T-helper 2 cell (primary cell): ENCODE results near the gene ARFGEF2.
A peak's percentile ranks its signal among the peaks of the same experiment; 100 is the strongest.
"Not testable (repeated sequence)": the region's sequence is repeated elsewhere in the genome, so short reads cannot be mapped to it uniquely, and the experiment has no call there.

Experiments
- DNase-seq, 5 experiments: peaks; one replicate each; pipeline versions ENCODE4 v3.0.0 to v3.0.0-alpha.2; 2012 to 2022
- total RNA-seq, 2 donors: gene quantifications; one replicate each; lab custom pipeline; 2026; lab: John Stamatoyannopoulos, UW

ARFGEF2 gene
- 109 to 129 reads per million in 2 donors for total RNA-seq

DNA sequence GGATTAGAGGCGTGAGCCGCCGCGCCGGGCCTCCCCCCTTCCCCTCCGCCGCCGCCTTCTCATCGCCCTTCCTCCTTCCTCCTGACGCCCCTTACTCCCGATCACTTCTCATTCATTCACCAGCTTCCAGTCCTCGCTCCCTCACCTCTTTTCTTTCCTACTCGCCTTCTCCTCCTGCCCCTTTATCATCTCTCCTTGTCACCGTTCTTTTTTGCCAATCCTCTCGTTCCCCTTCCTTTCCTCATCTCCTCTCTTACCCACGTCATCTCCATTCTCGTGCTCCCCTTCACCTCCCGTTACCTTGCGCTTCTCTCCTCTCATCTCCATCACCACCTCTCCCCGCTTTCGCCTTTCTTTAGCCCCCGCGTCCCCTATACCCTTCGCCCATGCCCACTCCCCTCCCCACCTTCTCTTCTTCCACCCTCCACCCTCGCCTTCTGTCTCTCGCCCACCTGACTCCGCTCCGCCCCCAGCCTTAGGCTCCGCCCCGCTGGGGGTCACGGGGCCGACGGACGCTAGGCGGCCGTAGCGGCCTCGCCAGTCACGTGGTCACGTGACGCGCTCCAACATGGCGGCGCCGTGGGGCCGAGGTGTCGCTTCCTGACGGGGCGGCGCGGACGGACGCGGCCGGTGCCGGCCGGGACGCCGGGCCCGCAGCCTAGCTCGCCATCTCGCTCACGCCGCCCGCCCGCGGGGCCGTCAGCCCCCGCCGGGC, at the start of gene ARFGEF2:
TSS of gene ARFGEF2 (plus strand) at position 544 of the 715 bp plus-strand sequence. CDS start 179 bp downstream, outside the sequence.
- DNase-seq = peak; percentile 83 to 93 (median 86)

- no peak for DNase-seq
These were observed 46.1 kb upstream of the ARFGEF2 start for GRCh38 chr20:48875233-48875913.

GRCh38 chr20:48875914-48876240, 45.6 kb upstream of the ARFGEF2 start:
- no peak for DNase-seq

GRCh38 chr20:48877304-48877703, 44.2 kb upstream of the ARFGEF2 start:
- no peak for DNase-seq

DNA sequence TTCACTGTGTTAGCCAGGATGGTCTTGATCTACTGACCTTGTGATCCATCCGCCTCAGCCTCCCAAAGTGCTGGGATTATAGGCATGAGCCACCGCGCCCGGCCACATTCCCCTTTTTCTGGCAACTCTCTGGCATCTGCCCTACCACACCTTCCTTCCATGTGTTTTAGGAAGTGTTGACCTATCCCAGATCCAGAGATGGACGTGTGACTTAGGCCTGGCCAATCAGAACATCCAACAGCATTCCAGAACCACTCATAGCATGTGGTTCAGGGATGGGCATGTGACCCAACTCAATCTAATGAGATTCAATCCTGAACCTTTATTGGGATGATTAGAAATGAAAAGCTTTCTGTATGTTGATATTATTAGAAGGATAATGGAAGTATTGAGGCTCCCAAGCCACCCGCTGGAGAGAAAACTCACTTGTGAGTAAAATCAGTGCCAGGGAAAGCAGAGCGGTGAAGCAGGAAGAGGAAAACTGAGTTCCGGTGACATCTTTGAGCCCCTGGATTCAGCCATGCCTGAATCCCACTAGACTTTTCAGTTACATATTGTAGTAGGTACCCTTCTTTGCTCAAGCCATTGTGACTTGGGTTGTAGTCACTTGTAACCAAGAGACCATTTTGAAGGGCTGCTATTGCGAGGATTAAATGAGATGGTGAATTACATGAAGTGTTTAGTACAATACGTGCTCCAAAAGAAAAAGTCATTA, 42.8 kb upstream of the ARFGEF2 start:
- no peak for DNase-seq

- DNase-seq = no peak
These were observed 41.8 kb upstream of the ARFGEF2 start for GRCh38 chr20:48879612-48880245.

DNA sequence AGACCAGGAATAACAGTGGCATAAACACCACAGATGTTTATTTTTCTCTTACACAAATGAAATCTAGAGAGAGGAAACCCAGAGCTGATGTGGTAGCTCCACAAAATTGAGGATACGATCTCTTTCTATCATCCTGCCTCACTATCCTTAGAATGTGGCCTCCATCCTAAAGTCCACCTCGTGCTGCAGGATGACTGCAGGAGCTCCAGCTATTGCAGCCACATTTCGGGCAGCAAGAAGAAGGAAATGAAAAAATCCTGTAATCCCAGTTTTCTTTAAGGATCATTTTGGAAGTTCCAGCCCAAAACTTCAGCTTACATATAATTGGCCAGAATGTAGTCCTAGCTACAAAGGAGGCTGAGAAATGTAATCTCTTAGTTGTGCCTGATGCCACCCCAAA, 41.2 kb upstream of the ARFGEF2 start:
- DNase-seq = no peak

GRCh38 chr20:48880981-48881657, 40.4 kb upstream of the ARFGEF2 start:
- DNase-seq = no peak

DNA sequence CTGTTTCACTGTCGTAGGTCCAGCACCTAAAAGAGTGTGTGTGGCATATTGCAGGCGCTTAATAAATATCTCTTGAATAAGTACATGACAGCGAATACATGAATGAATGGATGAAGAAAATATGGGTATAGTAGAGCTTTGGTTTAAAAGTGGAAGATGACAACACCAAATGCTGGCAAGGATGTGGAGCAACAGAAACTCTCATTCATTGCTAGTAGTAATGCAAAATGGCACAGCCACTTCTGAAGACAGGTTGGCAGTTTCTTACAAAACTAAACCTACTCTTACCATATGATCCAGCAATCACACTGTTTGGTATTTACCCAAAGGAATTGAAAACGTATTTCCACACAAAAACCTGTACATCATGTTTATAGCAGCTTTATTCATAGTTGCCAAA, 36.3 kb upstream of the ARFGEF2 start:
- no peak for DNase-seq

DNA sequence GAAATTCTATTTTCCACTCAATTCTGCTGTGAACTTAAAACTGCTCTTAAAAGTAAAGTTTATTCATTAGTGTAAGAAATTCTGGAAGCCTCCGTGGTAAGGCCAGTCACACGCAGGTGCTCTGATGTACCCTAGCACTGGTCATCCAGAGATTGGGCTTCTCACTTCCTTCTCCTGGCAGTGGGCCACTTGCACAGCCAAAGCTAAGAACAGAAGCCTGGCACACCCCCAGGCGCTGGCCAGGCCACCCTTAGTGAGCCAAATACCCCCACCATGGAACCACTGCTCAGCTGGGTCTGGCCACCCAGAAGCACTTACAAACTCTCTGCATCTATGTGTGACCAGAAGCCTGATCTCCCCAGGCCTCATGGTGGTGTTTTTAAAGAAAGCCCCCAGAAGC, 35.3 kb upstream of the ARFGEF2 start:
- DNase-seq = no peak

DNA sequence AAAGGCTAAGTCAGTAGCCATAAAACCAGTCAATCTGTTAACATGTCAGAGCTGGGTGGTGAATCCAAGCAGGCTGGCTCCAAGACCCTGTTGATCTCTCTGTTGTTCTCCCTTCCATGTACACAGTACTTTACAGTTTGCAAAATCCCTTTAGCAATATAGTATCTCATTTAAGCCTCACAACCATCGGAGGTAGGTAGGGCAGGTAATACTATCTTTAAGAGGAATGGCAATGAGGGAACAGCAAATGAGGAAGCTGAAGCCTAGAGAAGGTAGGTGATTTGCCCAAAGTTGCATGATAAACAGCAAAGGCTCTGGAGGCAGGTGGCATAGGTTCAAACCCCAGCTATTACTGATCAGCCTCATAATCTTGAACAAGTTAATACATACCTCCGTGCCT, 34.7 kb upstream of the ARFGEF2 start:
- no peak for DNase-seq

DNA sequence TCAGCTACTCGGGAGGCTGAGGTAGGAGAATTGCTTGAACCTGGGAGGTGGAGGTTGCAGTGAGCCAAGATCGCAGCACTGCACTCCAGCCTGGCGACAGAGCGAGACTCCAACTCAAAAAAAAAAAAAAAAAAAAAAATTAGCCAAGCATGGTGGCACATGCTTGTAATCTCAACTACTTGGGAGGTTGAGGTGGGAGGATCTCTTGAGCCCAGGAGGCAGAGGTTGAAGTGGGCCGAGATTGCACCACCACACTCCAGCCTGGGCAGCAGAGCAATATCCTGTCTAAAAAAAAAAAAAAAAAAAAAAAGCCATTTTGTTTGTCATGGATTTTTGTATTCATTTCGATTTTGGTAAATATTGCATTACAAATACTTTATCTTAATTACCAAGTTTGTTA, 33.0 kb upstream of the ARFGEF2 start:
- DNase-seq = not testable (repeated sequence)

- no peak for DNase-seq
These were observed 32.2 kb upstream of the ARFGEF2 start for GRCh38 chr20:48889140-48889790.

DNA sequence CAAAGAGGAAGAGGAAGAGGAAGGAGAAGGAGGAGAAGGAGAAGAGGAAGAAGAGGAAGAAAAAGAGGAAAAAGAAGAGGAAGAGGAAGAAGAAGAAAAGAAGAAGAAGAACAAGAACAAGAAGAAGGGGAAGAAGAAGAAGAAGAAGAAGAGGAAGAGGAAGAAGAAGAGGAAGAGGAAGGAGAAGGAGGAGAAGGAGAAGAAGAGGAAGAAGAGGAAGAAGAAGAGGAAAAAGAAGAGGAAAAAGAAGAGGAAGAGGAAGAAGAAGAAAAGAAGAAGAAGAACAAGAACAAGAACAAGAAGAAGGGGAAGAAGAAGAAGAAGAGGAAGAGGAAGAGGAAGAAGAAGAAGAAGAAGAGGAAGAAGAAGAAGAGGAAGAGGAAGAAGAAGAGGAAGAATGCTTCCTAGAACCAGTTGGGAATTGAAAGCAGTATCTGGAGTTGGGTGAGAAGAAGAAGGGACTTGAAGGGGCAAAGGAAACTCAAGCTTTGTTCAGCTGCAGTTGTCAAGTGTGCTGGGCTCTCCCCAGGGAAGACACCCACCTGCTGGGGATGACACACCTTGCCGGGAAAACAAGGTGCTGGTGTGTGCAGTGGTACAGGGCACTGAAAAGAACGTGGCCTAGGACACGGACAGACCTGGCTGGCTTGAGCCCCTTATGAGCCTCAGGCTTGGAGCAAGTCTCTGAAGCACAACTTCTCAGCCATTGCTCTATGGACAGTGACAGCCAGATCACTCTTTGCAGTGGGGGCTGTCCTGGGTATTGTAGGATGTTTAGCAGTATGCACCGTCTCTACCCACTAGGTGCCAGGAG, 30.1 kb upstream of the ARFGEF2 start:
- DNase-seq = no peak

DNA sequence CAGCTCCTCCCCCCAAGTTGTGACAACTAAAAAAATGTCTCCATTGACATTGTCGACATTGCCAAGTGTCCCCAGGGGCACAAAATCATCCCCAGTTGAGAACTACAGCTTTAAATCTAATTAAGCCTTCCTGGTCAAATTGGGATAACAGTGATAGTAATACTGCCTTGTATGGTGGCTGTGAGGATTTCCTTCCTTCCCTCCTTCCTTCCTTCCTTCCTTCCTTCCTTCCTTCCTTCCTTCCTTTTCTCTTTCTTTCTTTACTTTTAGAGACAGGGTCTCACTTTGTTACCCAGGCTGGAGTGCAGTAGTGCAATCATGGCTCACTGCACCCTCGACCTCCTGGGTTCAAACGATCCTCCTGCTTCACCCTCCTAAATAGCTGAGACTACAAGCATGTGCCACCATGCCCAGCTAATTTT, 29.5 kb upstream of the ARFGEF2 start:
- no peak for DNase-seq

DNA sequence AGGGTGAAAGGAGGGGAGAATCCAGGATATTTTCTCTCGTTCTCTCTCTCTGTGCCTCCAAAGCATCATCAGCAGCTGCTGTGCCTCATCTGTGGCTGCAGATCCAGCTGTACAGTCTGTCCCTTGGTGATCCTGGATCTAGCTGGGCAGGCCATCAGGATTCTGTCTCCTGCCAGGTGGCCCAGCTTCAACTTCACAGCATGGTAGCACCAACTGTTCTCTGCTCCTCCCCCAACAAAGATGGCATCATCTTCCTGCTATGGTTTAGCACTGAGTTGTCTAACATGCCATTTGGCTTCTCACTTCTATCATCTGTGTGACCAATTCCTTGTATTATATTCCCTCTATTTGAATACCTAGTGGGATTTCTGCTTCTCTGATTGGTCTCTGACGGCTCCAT, 28.6 kb upstream of the ARFGEF2 start:
- no peak for DNase-seq

GRCh38 chr20:48893374-48893773, 28.1 kb upstream of the ARFGEF2 start:
- no peak for DNase-seq

GRCh38 chr20:48897305-48898010, 24.1 kb upstream of the ARFGEF2 start:
- no peak for DNase-seq

- DNase-seq = no peak
These were observed 23.3 kb upstream of the ARFGEF2 start for GRCh38 chr20:48898210-48898609.

DNA sequence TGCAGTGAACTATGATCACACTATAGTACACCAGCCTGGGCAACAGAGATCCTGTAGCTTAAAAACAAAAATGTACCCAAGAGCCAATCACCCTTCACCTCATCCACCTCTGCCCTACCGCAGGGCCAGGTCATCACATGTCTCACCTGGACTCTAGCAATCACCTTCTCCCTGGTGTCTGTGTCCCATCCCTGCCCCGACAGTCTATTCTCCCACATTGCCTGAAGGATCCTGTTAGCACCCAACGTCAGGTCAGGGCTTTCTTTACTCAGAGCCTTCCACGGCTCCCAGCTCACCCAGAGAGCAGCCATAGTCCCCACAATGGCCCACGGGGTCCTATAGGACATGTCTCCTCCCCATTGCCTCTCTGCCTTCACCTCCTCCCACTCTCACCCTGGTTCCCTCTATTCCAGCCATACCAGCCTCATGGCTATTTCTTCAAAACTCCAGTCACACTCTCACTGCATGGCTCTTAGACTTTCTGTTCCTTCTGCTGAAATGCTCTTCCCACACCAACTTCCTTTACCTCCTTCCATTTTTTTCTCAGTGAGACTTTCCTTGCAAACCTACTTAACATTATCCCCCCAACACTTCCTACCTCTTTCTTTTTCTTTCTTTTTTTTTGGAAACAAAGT, 22.5 kb upstream of the ARFGEF2 start:
- DNase-seq = no peak
